Thyroid gland (tissue), 4 donors: ENCODE results near the gene COX7B2. TPM values are rescaled to one million over a fixed set of nuclear protein-coding genes. Genes with fewer than 3 reads are reported as not detected.

Source experiments
- DNase-seq, 2 donors: peaks; one replicate each; pipeline ENCODE4 v3.0.0-alpha.2; 2019
- H3K27ac ChIP-seq, 3 donors: fragments of 200-600 bp; sonication (generic); 1 replicate in 2 of 3; 2 replicates in 1 of 3; pipeline ENCODE4 v1.5.1; 2016 to 2019; ENCODE audit warnings: mild to moderate bottlenecking in 1 of 3, moderate library complexity in 1 of 3
- H3K27me3 ChIP-seq: fragments of 200-600 bp; sonication (generic); one replicate; pipeline ENCODE4 v1.5.1; 2019
- H3K36me3 ChIP-seq, 2 donors: fragments of 200-600 bp; sonication (generic); one replicate each; pipeline ENCODE4 v1.5.1; 2016 to 2019
- H3K4me1 ChIP-seq, 2 donors: fragments of 200-600 bp; sonication (generic); one replicate each; pipeline ENCODE4 v1.5.1; 2017 to 2019
- H3K4me3 ChIP-seq, 3 donors: fragments of 200-600 bp; sonication (generic); replicated peaks in 1 of 3; 1 replicate in 2 of 3; 2 replicates in 1 of 3; pipeline ENCODE4 v1.5.1; 2016; ENCODE audit warnings: mild to moderate bottlenecking in 1 of 3
- H3K9me3 ChIP-seq: fragments of 200-600 bp; sonication (generic); one replicate; pipeline ENCODE4 v1.5.1; 2017
- CTCF ChIP-seq, 6 experiments: fragments of 200-600 bp in 3 of 6; fragments of 450-650 bp in 3 of 6; sonication (generic) in 3 of 6; IDR thresholded peaks; one replicate each; pipeline ENCODE4 v1.5.1; 2016 to 2019; ENCODE audit warnings: antibody characterized with exemption in 6 of 6, mild to moderate bottlenecking in 2 of 6, inconsistent platforms in 1 of 6, moderate library complexity in 1 of 6
- POLR2A ChIP-seq, 2 donors: fragments of 450-650 bp; IDR thresholded peaks; one replicate each; pipeline ENCODE4 v1.6.1; 2017; ENCODE audit warnings: antibody characterized with exemption in 2 of 2, mild to moderate bottlenecking in 2 of 2, moderate library complexity in 1 of 2
- WGBS, 2 donors: methylation state at CpG; one replicate each; pipeline ENCODE4 v1.1.5; 2017; 5-methylcytosine and 5-hydroxymethylcytosine counted together
- intact Hi-C: fragments of 100-400 bp; cut with DNase I; formaldehyde crosslinking; loops from one replicate; pipeline ENCODE4 v1.15.1; 2023
- total RNA-seq, 4 donors: library from RNA; depleted of rRNA; stranded (reverse); fragments of >200 nt; gene quantifications; one replicate each; pipeline ENCODE4 v1.2.3, GENCODE V29; 2016

COX7B2 gene
- total RNA-seq, 4 donors from 2014 or later, result not detected

DNA sequence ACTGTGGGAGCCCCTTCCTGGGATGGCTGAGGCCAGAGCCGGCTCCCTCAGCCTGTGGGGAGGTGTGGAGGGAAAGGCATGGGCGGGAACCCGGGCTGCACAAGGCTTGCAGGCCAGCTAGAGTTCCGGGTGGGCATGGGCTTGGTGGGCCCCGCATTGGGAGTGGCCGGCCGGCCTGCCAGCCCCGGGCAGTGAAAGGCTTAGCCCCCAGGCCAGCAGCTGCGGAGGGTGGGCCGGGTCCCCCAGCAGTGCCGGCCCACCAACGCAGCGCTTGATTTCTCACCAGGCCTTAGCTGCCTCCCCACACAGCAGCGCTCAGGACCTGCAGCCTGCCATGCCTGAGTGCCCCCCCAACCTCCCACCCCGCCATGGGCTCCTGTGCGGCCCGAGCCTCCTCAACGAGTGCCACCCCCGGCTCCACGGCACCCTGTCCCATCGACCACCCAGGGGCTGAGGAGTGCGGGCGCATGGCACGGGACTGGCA, 78.0 kb downstream of the COX7B2 start:
- WGBS, 2 donors, result 92 to 98% methylated on average over 7 to 10 of the region's 24 CpGs
- no peak for TF ChIP-seq CTCF (IDR thresholded peaks at IDR 0.05)
- no peak for TF ChIP-seq POLR2A (IDR thresholded peaks at IDR 0.05)
- Histone ChIP-seq H3K27me3 (no peaks in the 10 kb centered on the region), H3K36me3 (no peaks in the 10 kb centered on the region), H3K4me3 (no peak overlapping the region), H3K27ac (no peak overlapping the region), H3K4me1 (no peaks in the 10 kb centered on the region), H3K9me3 (no peaks in the 10 kb centered on the region)
- DNase-seq, result no peak
- intact Hi-C loops, result no loop called here

- intact Hi-C loops, result no loop called here
- TF ChIP-seq POLR2A (IDR thresholded peaks at IDR 0.05) (no peak), CTCF (IDR thresholded peaks at IDR 0.05) (no peak)
- Histone ChIP-seq H3K4me1 (no peaks in the 10 kb centered on the region), H3K36me3 (no peaks in the 10 kb centered on the region), H3K9me3 (no peaks in the 10 kb centered on the region), H3K27me3 (no peaks in the 10 kb centered on the region), H3K4me3 (no peak overlapping the region), H3K27ac (no peak overlapping the region)
- no peak for DNase-seq
- WGBS, 2 donors, result 85 to 98% methylated on average over 4 to 6 of the region's 6 CpGs
Observed at GRCh38 chr4:46820154-46820553, 88.9 kb downstream of the COX7B2 start.

DNA sequence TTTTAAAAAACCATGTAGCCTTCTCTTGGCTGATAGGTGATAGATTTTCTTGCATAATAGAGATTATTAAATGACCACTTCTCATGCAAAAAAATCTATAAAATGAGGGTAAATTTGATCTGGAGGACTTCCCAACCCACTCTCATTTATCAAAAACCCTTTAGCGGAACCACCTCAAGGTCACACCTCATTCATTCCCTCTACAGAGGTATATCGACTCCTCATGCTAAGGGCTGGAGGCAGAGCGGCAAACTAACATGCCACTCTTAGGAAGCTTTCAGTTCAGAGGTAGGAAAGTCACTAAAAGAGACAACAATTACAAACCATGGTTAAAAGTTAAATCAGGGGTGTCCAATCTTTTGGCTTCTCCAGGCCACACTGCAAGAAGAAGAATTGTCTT, 90.0 kb downstream of the COX7B2 start:
- intact Hi-C loops, result no loop called here
- WGBS, 2 donors, result 93 to 97% methylated on average over 3 of the region's 3 CpGs
- no peak for DNase-seq
- Histone ChIP-seq H3K4me1 (no peaks in the 10 kb centered on the region), H3K9me3 (no peaks in the 10 kb centered on the region), H3K36me3 (no peaks in the 10 kb centered on the region), H3K4me3 (no peak overlapping the region), H3K27ac (no peak overlapping the region), H3K27me3 (no peaks in the 10 kb centered on the region)
- TF ChIP-seq POLR2A (IDR thresholded peaks at IDR 0.05) (no peak), CTCF (IDR thresholded peaks at IDR 0.05) (no peak)

DNA sequence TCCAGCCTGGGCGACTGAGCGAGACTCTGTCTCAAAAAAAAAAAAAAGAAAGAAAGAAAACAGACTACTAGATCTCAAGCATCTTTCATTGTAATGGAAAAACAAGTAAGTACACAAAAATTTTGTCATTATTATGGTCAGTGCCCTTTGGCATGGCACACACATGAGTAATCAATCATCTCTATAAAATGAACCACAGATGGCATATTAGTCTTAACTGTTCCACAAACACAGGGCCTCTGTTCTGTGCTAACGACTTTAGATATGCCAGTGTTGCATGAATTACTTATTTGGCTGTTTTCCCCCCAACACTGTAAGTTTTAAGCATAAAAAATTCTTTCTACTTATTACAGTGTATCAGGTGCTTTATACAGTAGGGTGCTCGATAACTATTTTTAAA, 90.4 kb downstream of the COX7B2 start:
- no peaks in the 10 kb centered on the region for H3K36me3 ChIP-seq
- H3K27ac ChIP-seq, result no peak overlapping the region
- no peaks in the 10 kb centered on the region for H3K9me3 ChIP-seq
- intact Hi-C loops, result no loop called here
- H3K27me3 ChIP-seq, result no peaks in the 10 kb centered on the region
- H3K4me1 ChIP-seq, result no peaks in the 10 kb centered on the region
- TF ChIP-seq POLR2A (IDR thresholded peaks at IDR 0.05) (no peak), CTCF (IDR thresholded peaks at IDR 0.05) (no peak)
- DNase-seq, result no peak
- 83 to 87% methylated on average over 4 of the region's 4 CpGs for WGBS, 2 donors
- no peak overlapping the region for H3K4me3 ChIP-seq

DNA sequence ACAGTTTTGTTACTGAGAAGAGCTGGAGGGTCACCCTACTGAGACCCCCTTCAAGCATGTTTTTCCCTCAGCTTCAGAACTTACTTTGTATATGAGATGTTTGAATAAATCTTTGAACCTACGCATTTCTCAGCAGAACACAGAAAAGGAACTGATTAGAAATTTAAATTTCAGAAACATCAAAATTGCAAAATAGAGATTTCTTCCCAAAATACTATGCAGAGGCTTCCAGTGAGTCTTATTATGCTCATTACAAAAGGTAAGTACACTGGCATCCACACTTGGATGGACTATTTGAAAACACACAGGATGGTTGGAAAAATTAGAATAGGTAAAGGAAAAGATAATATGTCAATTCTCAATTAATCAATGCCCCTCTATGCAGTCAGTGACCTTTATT, 91.2 kb downstream of the COX7B2 start:
- H3K27me3 ChIP-seq, result no peaks in the 10 kb centered on the region
- H3K27ac ChIP-seq, result no peak overlapping the region
- WGBS, 2 donors, result 88 to 90% methylated on average over 1 of the region's 1 CpG
- H3K4me1 ChIP-seq, result no peaks in the 10 kb centered on the region
- H3K4me3 ChIP-seq, result no peak overlapping the region
- no peaks in the 10 kb centered on the region for H3K36me3 ChIP-seq
- TF ChIP-seq POLR2A (IDR thresholded peaks at IDR 0.05) (no peak), CTCF (IDR thresholded peaks at IDR 0.05) (no peak)
- intact Hi-C loops, result no loop called here
- DNase-seq, result no peak
- H3K9me3 ChIP-seq, result no peaks in the 10 kb centered on the region
